Trophoblast cell (in vitro differentiated cells and primary cell): ENCODE results near the gene CYSTM1.

Source experiments
- DNase-seq, 2 donors: peaks; one replicate each; pipeline ENCODE4 v3.0.0-alpha.2; 2016
- H2AFZ ChIP-seq: 2 replicates; pipeline ENCODE4 v1.6.1; 2013; ENCODE audit warnings: low read length, moderate library complexity, mild to moderate bottlenecking; ENCODE audit not compliant: insufficient read depth, poor library complexity
- H2AK5ac ChIP-seq: 2 replicates; pipeline ENCODE4 v1.6.1; 2013; ENCODE audit warnings: mild to moderate bottlenecking, low read length
- H2BK120ac ChIP-seq: 2 replicates; pipeline ENCODE4 v1.6.1; 2013; ENCODE audit warnings: low read length, mild to moderate bottlenecking, moderate library complexity; ENCODE audit not compliant: insufficient read depth, poor library complexity
- H2BK12ac ChIP-seq: 2 replicates; pipeline ENCODE4 v1.6.1; 2013; ENCODE audit warnings: mild to moderate bottlenecking, low read length, moderate library complexity
- H2BK5ac ChIP-seq: 2 replicates; pipeline ENCODE4 v1.6.1; 2013; ENCODE audit warnings: low read length, low read depth, moderate library complexity, mild to moderate bottlenecking; ENCODE audit not compliant: poor library complexity
- H3K14ac ChIP-seq: 2 replicates; pipeline ENCODE4 v1.6.1; 2013; ENCODE audit warnings: mild to moderate bottlenecking, low read length
- H3K18ac ChIP-seq: 2 replicates; pipeline ENCODE4 v1.6.1; 2013; ENCODE audit warnings: mild to moderate bottlenecking, low read length
- H3K23ac ChIP-seq: 2 replicates; pipeline ENCODE4 v1.6.1; 2013; ENCODE audit warnings: low read length
- H3K27ac ChIP-seq: 2 replicates; pipeline ENCODE4 v1.5.1; 2013; ENCODE audit warnings: low read depth, mild to moderate bottlenecking, inconsistent platforms, low read length, moderate library complexity
- H3K27me3 ChIP-seq: 2 replicates; pipeline ENCODE4 v1.6.1; 2013; ENCODE audit warnings: inconsistent platforms, mild to moderate bottlenecking, low read length, moderate library complexity; ENCODE audit not compliant: insufficient read depth
- H3K36me3 ChIP-seq, 2 experiments: 1 replicate in 1 of 2; 2 replicates in 1 of 2; pipeline ENCODE4 v1.6.1; 2013; ENCODE audit warnings: low read length in 2 of 2, mild to moderate bottlenecking in 2 of 2, moderate library complexity in 1 of 2; ENCODE audit not compliant: insufficient read depth in 2 of 2, control insufficient read depth in 1 of 2
- H3K4ac ChIP-seq: 2 replicates; pipeline ENCODE4 v1.6.1; 2013; ENCODE audit warnings: low read depth, mild to moderate bottlenecking, low read length, moderate library complexity
- H3K4me1 ChIP-seq, 2 experiments: 1 replicate in 1 of 2; 2 replicates in 1 of 2; pipeline ENCODE4 v1.6.1; 2013; ENCODE audit warnings: low read length in 2 of 2, mild to moderate bottlenecking in 2 of 2, moderate library complexity in 1 of 2; ENCODE audit not compliant: insufficient read depth in 2 of 2, control insufficient read depth in 1 of 2
- H3K4me2 ChIP-seq: 2 replicates; pipeline ENCODE4 v1.6.1; 2013; ENCODE audit warnings: inconsistent platforms, mild to moderate bottlenecking, low read length, moderate library complexity
- H3K4me3 ChIP-seq: 2 replicates; pipeline ENCODE4 v1.5.1; 2013; ENCODE audit warnings: mild to moderate bottlenecking, low read depth, low read length, inconsistent platforms
- H3K79me1 ChIP-seq: one replicate; pipeline ENCODE4 v1.6.1; 2013; ENCODE audit warnings: low read length
- H3K79me2 ChIP-seq: 2 replicates; pipeline ENCODE4 v1.6.1; 2013; ENCODE audit warnings: low read length, mild to moderate bottlenecking; ENCODE audit not compliant: control insufficient read depth, insufficient read depth, poor library complexity
- H3K9ac ChIP-seq: 2 replicates; pipeline ENCODE4 v1.6.1; 2013; ENCODE audit warnings: mild to moderate bottlenecking, low read length
- H3K9me3 ChIP-seq: 2 replicates; pipeline ENCODE4 v1.6.1; 2013; ENCODE audit warnings: low read depth, mild to moderate bottlenecking, control low read depth, inconsistent platforms, low read length; ENCODE audit not compliant: insufficient read depth
- H4K12ac ChIP-seq: 2 replicates; pipeline ENCODE4 v1.6.1; 2013; ENCODE audit warnings: low read depth, mild to moderate bottlenecking, low read length, moderate library complexity
- H4K8ac ChIP-seq: 2 replicates; pipeline ENCODE4 v1.6.1; 2013; ENCODE audit warnings: low read depth, mild to moderate bottlenecking, low read length, moderate library complexity
- H4K91ac ChIP-seq: one replicate; pipeline ENCODE4 v1.6.1; 2013; ENCODE audit warnings: low read depth, mild to moderate bottlenecking, low read length, moderate library complexity
- WGBS: extraction: QIAGEN DNeasy Blood & Tissue Kit; methylation state at CpG from one replicate; pipeline ENCODE4 v1.1.7; 2013; ENCODE audit warnings: missing lambda C conversion rate; ENCODE audit not compliant: insufficient read length, insufficient coverage; ENCODE audit errors: extremely low coverage; 5-methylcytosine and 5-hydroxymethylcytosine counted together

Gene CYSTM1

GRCh38 chr5:140151144-140152021 lies 23.6 kb upstream of the CYSTM1 start:
- Histone ChIP-seq H2BK5ac (no peak overlapping the region), H2AK5ac (no peak overlapping the region), H2BK120ac (no peak overlapping the region), H3K18ac (no peak overlapping the region), H4K91ac (no peak overlapping the region), H3K4me3 (no peak overlapping the region), H3K79me2 (no peaks in the 10 kb centered on the region), H3K14ac (peak overlapping the region; percentile 2), H3K9ac (no peak overlapping the region), H2AFZ (no peak overlapping the region), H4K8ac (no peak overlapping the region), H3K4me1 (peaks cover 13 to 31% of the 10 kb centered on the region in 2 experiments), H3K27ac (no peak overlapping the region), H3K79me1 (peaks cover 1% of the 10 kb centered on the region), H3K9me3 (no peaks in the 10 kb centered on the region), H3K4ac (no peak overlapping the region), H3K4me2 (no peak overlapping the region), H3K23ac (no peak overlapping the region), H4K12ac (no peak overlapping the region), H2BK12ac (peak overlapping the region; percentile 10), H3K27me3 (peaks cover 11% of the 10 kb centered on the region), H3K36me3 (no peaks in the 10 kb centered on the region)
- no CpG with 5 or more reads among the region's 7 CpGs for WGBS
- peak in 1 of 2 donors; percentile 38 for DNase-seq

- Histone ChIP-seq H3K27ac (no peak overlapping the region), H3K18ac (no peak overlapping the region), H2AK5ac (no peak overlapping the region), H2BK120ac (peak overlapping the region; percentile 8), H3K4ac (no peak overlapping the region), H2BK5ac (no peak overlapping the region), H3K36me3 (no peaks in the 10 kb centered on the region), H3K9me3 (no peaks in the 10 kb centered on the region), H4K12ac (no peak overlapping the region), H3K14ac (peak overlapping the region; percentile 2), H4K8ac (no peak overlapping the region), H3K4me1 (peaks cover 13 to 31% of the 10 kb centered on the region in 2 experiments), H3K27me3 (peaks cover 8% of the 10 kb centered on the region), H2BK12ac (peak overlapping the region; percentile 10), H3K4me3 (no peak overlapping the region), H3K79me1 (peaks cover 1% of the 10 kb centered on the region), H3K23ac (no peak overlapping the region), H3K79me2 (no peaks in the 10 kb centered on the region), H3K4me2 (peak overlapping the region; percentile 42), H3K9ac (no peak overlapping the region), H2AFZ (no peak overlapping the region), H4K91ac (peak overlapping the region; percentile 32)
- peak; percentile 43 to 72 for DNase-seq
- no CpG with 5 or more reads among the region's 23 CpGs for WGBS
Observed at GRCh38 chr5:140152022-140152999, 22.7 kb upstream of the CYSTM1 start.

- no peak overlapping the region for H3K9ac ChIP-seq
- no peak overlapping the region for H3K4ac ChIP-seq
- H3K27me3 ChIP-seq, result no peaks in the 10 kb centered on the region
- no peak overlapping the region for H3K23ac ChIP-seq
- no peak overlapping the region for H2BK120ac ChIP-seq
- H3K79me1 ChIP-seq, result peaks cover 1% of the 10 kb centered on the region
- H4K91ac ChIP-seq, result no peak overlapping the region
- H3K27ac ChIP-seq, result no peak overlapping the region
- H4K12ac ChIP-seq, result no peak overlapping the region
- no peak overlapping the region for H4K8ac ChIP-seq
- no peaks in the 10 kb centered on the region for H3K79me2 ChIP-seq
- H3K4me3 ChIP-seq, result no peak overlapping the region
- no peak overlapping the region for H2BK5ac ChIP-seq
- H3K4me2 ChIP-seq, result no peak overlapping the region
- no peaks in the 10 kb centered on the region for H3K9me3 ChIP-seq
- no peak for DNase-seq
- no peaks in the 10 kb centered on the region for H3K36me3 ChIP-seq
- H3K4me1 ChIP-seq, result peaks cover 13 to 33% of the 10 kb centered on the region in 2 experiments
- H2AK5ac ChIP-seq, result no peak overlapping the region
- no peak overlapping the region for H3K14ac ChIP-seq
- H2BK12ac ChIP-seq, result no peak overlapping the region
- H3K18ac ChIP-seq, result no peak overlapping the region
- WGBS, result no CpG with 5 or more reads among the region's 7 CpGs
- H2AFZ ChIP-seq, result no peak overlapping the region
Observed at GRCh38 chr5:140153255-140153654, 21.7 kb upstream of the CYSTM1 start.

- Histone ChIP-seq H4K91ac (no peak overlapping the region), H3K79me2 (no peaks in the 10 kb centered on the region), H3K18ac (no peak overlapping the region), H2AK5ac (no peak overlapping the region), H3K27me3 (no peaks in the 10 kb centered on the region), H4K8ac (no peak overlapping the region), H3K4ac (no peak overlapping the region), H3K14ac (no peak overlapping the region), H3K79me1 (peaks cover 1% of the 10 kb centered on the region), H4K12ac (no peak overlapping the region), H3K27ac (no peak overlapping the region), H3K36me3 (no peaks in the 10 kb centered on the region), H2BK12ac (no peak overlapping the region), H2BK5ac (no peak overlapping the region), H3K9me3 (no peaks in the 10 kb centered on the region), H3K4me2 (no peak overlapping the region), H3K23ac (no peak overlapping the region), H3K9ac (no peak overlapping the region), H2AFZ (no peak overlapping the region), H3K4me3 (no peak overlapping the region), H3K4me1 (peaks cover 13 to 33% of the 10 kb centered on the region in 2 experiments), H2BK120ac (no peak overlapping the region)
- WGBS, result no CpG with 5 or more reads among the region's 8 CpGs
- no peak for DNase-seq
Observed at GRCh38 chr5:140153905-140154304, 21.1 kb upstream of the CYSTM1 start.
